H1 (cell line): ENCODE results near the gene TMEM150B. TPM values are rescaled to one million over a fixed set of nuclear protein-coding genes. Genes with fewer than 3 reads are reported as not detected.

Source experiments
- CTCF ChIA-PET: fragments of 300-600 bp; sonication (Branson Sonifier 250); formaldehyde crosslinking; loops from one replicate; lab custom pipeline; 2021; ENCODE audit not compliant: partially characterized antibody; lab: Charles Lee
- POLR2A ChIA-PET: fragments of 300-600 bp; sonication (Branson Sonifier 250); formaldehyde crosslinking; loops from one replicate; lab custom pipeline; 2021; ENCODE audit warnings: inconsistent platforms; ENCODE audit not compliant: partially characterized antibody; lab: Charles Lee
- DNase-seq, 2 experiments: peaks; one replicate each; pipeline versions ENCODE4 v3.0.0 to v3.0.0-alpha.2; 2010 to 2022; ENCODE audit warnings: low spot score in 2 of 2, low read depth in 1 of 2, mixed read lengths in 1 of 2
- FAIRE-seq: peaks from 2 replicates; lab custom pipeline; 2011; peaks lifted over from hg19 to GRCh38; lab: Jason Lieb, UNC
- H2AFZ ChIP-seq: 2 replicates; pipeline ENCODE4 v1.8.1; 2012; ENCODE audit warnings: low read length, inconsistent platforms
- H2AK5ac ChIP-seq: 2 replicates; pipeline ENCODE4 v1.6.1; 2013; ENCODE audit warnings: low read depth, low read length
- H2BK120ac ChIP-seq: replicated peaks from 2 replicates; pipeline ENCODE3; 2013; ENCODE audit warnings: low read depth, low read length, inconsistent platforms
- H2BK12ac ChIP-seq: 2 replicates; pipeline ENCODE4 v1.6.1; 2013; ENCODE audit warnings: low read depth, low read length
- H2BK15ac ChIP-seq: 2 replicates; pipeline ENCODE4 v1.6.1; 2013; ENCODE audit warnings: low read length
- H2BK20ac ChIP-seq: 2 replicates; pipeline ENCODE4 v1.6.1; 2013; ENCODE audit warnings: low read length
- H2BK5ac ChIP-seq: 2 replicates; pipeline ENCODE4 v1.6.1; 2013; ENCODE audit warnings: low read depth, low read length
- H3K14ac ChIP-seq: 2 replicates; pipeline ENCODE4 v1.6.1; 2013; ENCODE audit warnings: inconsistent platforms; ENCODE audit not compliant: insufficient read length
- H3K18ac ChIP-seq: 2 replicates; pipeline ENCODE4 v1.6.1; 2013; ENCODE audit warnings: low read length; ENCODE audit errors: extremely low read depth
- H3K23ac ChIP-seq: 2 replicates; pipeline ENCODE4 v1.6.1; 2013; ENCODE audit warnings: inconsistent platforms; ENCODE audit not compliant: insufficient read length
- H3K23me2 ChIP-seq: 2 replicates; pipeline ENCODE4 v1.6.1; 2013; ENCODE audit warnings: low read depth, low read length
- H3K27ac ChIP-seq: 2 replicates; pipeline ENCODE4 v1.6.1; 2011; ENCODE audit warnings: low read depth, low read length, inconsistent platforms
- H3K27me3 ChIP-seq, 4 experiments: replicated peaks in 1 of 4; 1 replicate in 1 of 4; 2 replicates in 3 of 4; pipeline versions ENCODE4 v1.6.1 to v1.8.1; 2011 to 2013; ENCODE audit warnings: low read length in 3 of 4, mild to moderate bottlenecking in 3 of 4, inconsistent platforms in 2 of 4, mixed read lengths in 2 of 4, moderate library complexity in 1 of 4; ENCODE audit not compliant: control insufficient read depth in 3 of 4, insufficient read depth in 3 of 4; ENCODE audit errors: extremely low read depth in 1 of 4
- H3K36me3 ChIP-seq, 4 experiments: 2 replicates each; pipeline versions ENCODE4 v1.6.1 to v1.8.1; 2011 to 2013; ENCODE audit warnings: mild to moderate bottlenecking in 4 of 4, low read length in 3 of 4, moderate library complexity in 2 of 4, control low read depth in 1 of 4, inconsistent platforms in 1 of 4; ENCODE audit not compliant: insufficient read depth in 4 of 4, control insufficient read depth in 2 of 4
- H3K4ac ChIP-seq: replicated peaks from 2 replicates; pipeline ENCODE3; 2013; ENCODE audit warnings: low read length, low read depth, mixed read lengths, inconsistent platforms; ENCODE audit not compliant: insufficient read length
- H3K4me1 ChIP-seq, 4 experiments: replicated peaks in 1 of 4; 1 replicate in 1 of 4; 2 replicates in 3 of 4; pipeline versions ENCODE4 v1.6.1 to v1.8.1; 2011 to 2013; ENCODE audit warnings: low read length in 3 of 4, inconsistent platforms in 2 of 4, mixed read lengths in 1 of 4; ENCODE audit not compliant: insufficient read depth in 4 of 4, control insufficient read depth in 3 of 4
- H3K4me2 ChIP-seq, 2 experiments: 2 replicates each; pipeline versions ENCODE4 v1.6.1 to v1.8.1; 2011 to 2013; ENCODE audit warnings: low read depth in 2 of 2, low read length in 2 of 2, control low read depth in 1 of 2, inconsistent platforms in 1 of 2, mild to moderate bottlenecking in 1 of 2; ENCODE audit not compliant: insufficient read depth in 1 of 2
- H3K4me3 ChIP-seq, 4 experiments: fragments of 200-600, 300-600 bp in 1 of 4; sonication (generic), shearing (Covaris generic), sonication (Bioruptor Twin) in 1 of 4; 2 replicates each; pipeline versions ENCODE4 v1.5.1 to v1.8.1; 2011 to 2016; ENCODE audit warnings: low read length in 4 of 4, low read depth in 3 of 4, control low read depth in 2 of 4, inconsistent platforms in 2 of 4, mild to moderate bottlenecking in 2 of 4, mixed read lengths in 1 of 4, moderate library complexity in 1 of 4; ENCODE audit not compliant: insufficient read depth in 2 of 4; ENCODE audit errors: extremely low read depth in 1 of 4
- H3K56ac ChIP-seq: replicated peaks from 2 replicates; pipeline ENCODE3; 2013; ENCODE audit warnings: low read depth, mild to moderate bottlenecking, mixed read lengths, low read length, inconsistent platforms; ENCODE audit not compliant: insufficient read length
- H3K79me1 ChIP-seq: 2 replicates; pipeline ENCODE4 v1.6.1; 2013; ENCODE audit warnings: low read depth, low read length, control low read depth
- H3K79me2 ChIP-seq, 2 experiments: 2 replicates each; pipeline versions ENCODE4 v1.6.1 to v1.8.1; 2012 to 2013; ENCODE audit warnings: low read length in 2 of 2, mild to moderate bottlenecking in 2 of 2, inconsistent platforms in 1 of 2; ENCODE audit not compliant: insufficient read depth in 2 of 2, control insufficient read depth in 1 of 2
- H3K9ac ChIP-seq, 4 experiments: replicated peaks in 1 of 4; 1 replicate in 1 of 4; 2 replicates in 3 of 4; pipeline versions ENCODE4 v1.6.1 to v1.8.1; 2011 to 2013; ENCODE audit warnings: low read depth in 3 of 4, low read length in 3 of 4, control low read depth in 2 of 4, mild to moderate bottlenecking in 2 of 4, moderate library complexity in 2 of 4, inconsistent platforms in 1 of 4; ENCODE audit errors: extremely low read depth in 1 of 4
- H3K9me3 ChIP-seq, 2 experiments: 2 replicates each; pipeline versions ENCODE4 v1.6.1 to v1.8.1; 2012 to 2013; ENCODE audit warnings: mild to moderate bottlenecking in 2 of 2, moderate library complexity in 2 of 2, control low read depth in 1 of 2, inconsistent platforms in 1 of 2, low read depth in 1 of 2, low read length in 1 of 2, mixed read lengths in 1 of 2; ENCODE audit not compliant: insufficient read depth in 2 of 2
- H4K20me1 ChIP-seq, 2 experiments: replicated peaks in 1 of 2; 2 replicates each; pipeline versions ENCODE3 to v1.8.1; 2011 to 2013; ENCODE audit warnings: inconsistent platforms in 2 of 2, low read length in 2 of 2, mild to moderate bottlenecking in 1 of 2; ENCODE audit not compliant: insufficient read depth in 2 of 2, control insufficient read depth in 1 of 2
- H4K5ac ChIP-seq: 2 replicates; pipeline ENCODE4 v1.6.1; 2013; ENCODE audit warnings: low read length, low read depth, mixed read lengths, inconsistent platforms; ENCODE audit not compliant: insufficient read length
- H4K8ac ChIP-seq: 2 replicates; pipeline ENCODE4 v1.8.0; 2013; ENCODE audit warnings: mild to moderate bottlenecking, moderate library complexity, low read length, inconsistent platforms; ENCODE audit not compliant: insufficient read depth; ENCODE audit errors: extremely low read depth
- H4K91ac ChIP-seq: replicated peaks from 2 replicates; pipeline ENCODE3; 2013; ENCODE audit warnings: low read length, mixed read lengths, inconsistent platforms; ENCODE audit not compliant: insufficient read length
- CHD2 ChIP-seq: IDR thresholded peaks from 2 replicates; pipeline ENCODE4 v1.6.1; 2012; ENCODE audit warnings: low read length, improper control_type of control experiment
- EZH2 ChIP-seq: fragments of 200-600 bp; sonication (generic); IDR thresholded peaks from 2 replicates; pipeline ENCODE4 v1.7.1; 2012; ENCODE audit warnings: low read depth, mild to moderate bottlenecking, moderate library complexity, low read length, inconsistent platforms; ENCODE audit not compliant: severe bottlenecking
- GTF2F1 ChIP-seq: IDR thresholded peaks from 2 replicates; pipeline ENCODE4 v1.6.1; 2012; ENCODE audit warnings: low read depth, low read length, improper control_type of control experiment, borderline replicate concordance
- SRF ChIP-seq: IDR thresholded peaks from 2 replicates; pipeline ENCODE4 v1.6.1; 2011; ENCODE audit warnings: mild to moderate bottlenecking, low read depth, low read length, moderate library complexity
- TAF7 ChIP-seq: optimal IDR thresholded peaks from 2 replicates; pipeline ENCODE3; 2011; ENCODE audit warnings: low read depth, mild to moderate bottlenecking, inconsistent platforms, low read length, moderate library complexity, borderline replicate concordance
- WGBS, 2 experiments: shearing (Covaris generic) in 1 of 2; methylation state at CpG; one replicate each; pipeline versions ENCODE4 v1.1.6 to v1.1.7; 2013 to 2015; ENCODE audit warnings: low lambda C conversion rate in 2 of 2, mixed read lengths in 2 of 2, inconsistent platforms in 1 of 2, low coverage in 1 of 2, missing lambda C conversion rate in 1 of 2; ENCODE audit not compliant: insufficient replicate concordance in 2 of 2, insufficient coverage in 1 of 2, insufficient read length in 1 of 2; ENCODE audit errors: extremely low coverage in 1 of 2, missing lambda C conversion rate in 1 of 2; 5-methylcytosine and 5-hydroxymethylcytosine counted together
- polyA plus RNA-seq, 7 experiments: library from polyadenylated mRNA; depleted of rRNA in 3 of 7; stranded (reverse) in 5 of 7; unstranded in 2 of 7; fragments of >200 nt in 5 of 7; fragments of 200-250 nt in 2 of 7; gene quantifications; 1 replicate in 5 of 7; 2 replicates in 1 of 7; 4 replicates in 1 of 7; pipeline versions ENCODE4 v1.2.1 to v1.2.3, GENCODE V29; 2011 to 2013; ENCODE audit warnings: missing spikeins in 2 of 7, mixed read lengths in 2 of 7
- total RNA-seq: library from RNA; stranded (reverse); fragmentation: NEBNext Ultra II Directional; extraction: Animal tissue kit (Norgen Biotek cat#: 25700); gene quantifications from 2 replicates; pipeline ENCODE4 v1.2.1, GENCODE V29; 2021

Gene TMEM150B
- total and polyA plus RNA-seq, 2 of the 8 experiments (the other 6 are each of a cell fraction or from before 2014, with no cell fraction given): 0.41 to 0.91 TPM

DNA sequence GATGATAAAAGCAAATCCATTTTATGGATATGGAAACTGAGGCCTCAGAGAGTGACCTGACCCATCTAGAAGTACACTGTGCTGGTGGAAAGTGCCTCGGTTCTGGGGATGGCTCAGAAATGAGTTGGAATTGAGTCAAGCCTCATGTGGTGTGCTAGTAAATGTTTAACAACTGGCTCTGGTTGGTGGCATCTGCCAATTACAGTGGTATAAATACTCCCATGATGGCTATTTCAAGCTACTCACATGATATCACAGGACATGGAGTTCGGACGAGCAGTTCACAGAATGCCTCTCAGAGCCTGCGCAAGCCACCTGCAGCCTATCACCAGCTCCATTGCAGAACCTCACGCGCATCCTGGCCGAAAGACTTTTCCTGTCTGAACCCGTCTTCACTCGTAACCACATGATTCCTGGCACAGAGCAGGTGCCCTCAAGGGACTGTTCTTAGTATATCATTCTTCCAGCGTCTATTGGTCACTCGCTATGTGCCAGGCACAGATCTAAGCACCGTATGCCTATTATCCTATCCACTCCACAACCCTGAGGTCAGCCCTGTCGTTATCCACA is 9.1 kb downstream of the TMEM150B start:
- POLR2A ChIA-PET: interaction anchor here (0.8 to 3.8 kb wide), 8 partner anchors 10 to 92 kb away, joined by 3 to 17 read pairs (median 6); partner anchors contain the start of genes KMT5C, RPL28 and UBE2S
- CTCF ChIA-PET: interaction anchor here (1.0 to 3.1 kb wide), 5 partner anchors 12 to 43 kb away, joined by 3 to 7 read pairs (median 4); no protein-coding TSS in a partner anchor
- Histone ChIP-seq H3K9me3 (no peaks in the 10 kb centered on the region), H2BK12ac (no peak overlapping the region), H2BK120ac (no peak overlapping the region), H3K18ac (no peak overlapping the region), H4K5ac (no peak overlapping the region), H3K27ac (no peak overlapping the region), H4K91ac (no peak overlapping the region), H2AFZ (no peak overlapping the region), H2BK20ac (no peak overlapping the region), H3K4ac (no peak overlapping the region), H3K4me2 (no peak overlapping the region), H3K14ac (no peak overlapping the region), H3K79me2 (no peaks in the 10 kb centered on the region), H3K4me1 (peaks cover 0 to 5% (median 2%) of the 10 kb centered on the region in 4 experiments; a peak in 5 of 7 replicates), H4K8ac (no peak overlapping the region; the same call in 1 of the 2 replicates), H3K79me1 (no peaks in the 10 kb centered on the region), H3K23ac (no peak overlapping the region), H2BK15ac (no peak overlapping the region), H3K4me3 (no peak overlapping the region), H3K23me2 (peaks cover 2% of the 10 kb centered on the region; the same call in 1 of the 2 replicates), H3K36me3 (peaks cover 0 to 5% (median 0%) of the 10 kb centered on the region in 4 experiments; a peak in 1 of 8 replicates), H2AK5ac (no peak overlapping the region), H3K56ac (no peak overlapping the region), H3K9ac (no peak overlapping the region), H3K27me3 (no peaks in the 10 kb centered on the region), H2BK5ac (no peak overlapping the region), H4K20me1 (no peaks in the 10 kb centered on the region)
- FAIRE-seq (no peak), DNase-seq (no peak)
- WGBS, 2 experiments: 93% methylated on average over 13 of the region's 13 CpGs; no CpG with 5 or more reads in 1 of the 2 experiments
- TF ChIP-seq EZH2 (no peak), SRF (no peak), TAF7 (no peak), CHD2 (no peak), GTF2F1 (no peak)
